Progenitor cell of endocrine pancreas (in vitro differentiated cells): ENCODE measurements around the gene ACOXL. TPM values are rescaled to one million over a fixed set of nuclear protein-coding genes. Genes with fewer than 3 reads are reported as not detected.
A peak's percentile ranks its signal among the peaks of the same experiment; 100 is the strongest.

ENCODE experiments used
- DNase-seq: peaks from one replicate; pipeline ENCODE4 v3.0.0; 2021; ENCODE audit warnings: low spot score; ENCODE audit not compliant: unreplicated experiment
- H3K27ac Mint-ChIP-seq: 2 replicates; pipeline ENCODE4 v1.8.0; 2021; ENCODE audit warnings: mild to moderate bottlenecking, moderate library complexity, mixed read lengths
- H3K27me3 Mint-ChIP-seq: 2 replicates; pipeline ENCODE4 v1.8.0; 2021; ENCODE audit warnings: mixed read lengths
- H3K36me3 Mint-ChIP-seq: 2 replicates; pipeline ENCODE4 v1.8.0; 2022; ENCODE audit warnings: mixed read lengths; ENCODE audit not compliant: insufficient read depth
- H3K4me1 Mint-ChIP-seq: 2 replicates; pipeline ENCODE4 v1.8.0; 2021; ENCODE audit warnings: low read depth, mixed read lengths
- H3K4me3 Mint-ChIP-seq: 2 replicates; pipeline ENCODE4 v1.8.0; 2021; ENCODE audit warnings: low read depth, mild to moderate bottlenecking, moderate library complexity, mixed read lengths
- H3K9me3 Mint-ChIP-seq: 2 replicates; pipeline ENCODE4 v1.8.0; 2021; ENCODE audit warnings: low read depth, mixed read lengths
- CTCF ChIP-seq: fragments of 200-600 bp; sonication (generic); IDR thresholded peaks from one replicate; pipeline ENCODE4 v1.5.0; 2021; ENCODE audit warnings: antibody characterized with exemption, mild to moderate bottlenecking; ENCODE audit not compliant: unreplicated experiment
- total RNA-seq: library from RNA; stranded (reverse); gene quantifications from 2 replicates; pipeline ENCODE4 v1.2.1, GENCODE V29; 2021

The ACOXL gene
- total RNA-seq, 1 donor from 2014 or later = 0.19 TPM

- peaks cover 4% of the 10 kb centered on the region for H3K4me1 Mint-ChIP-seq
- H3K9me3 Mint-ChIP-seq = peaks cover 3% of the 10 kb centered on the region
- TF ChIP-seq CTCF = no peak
- no peaks in the 10 kb centered on the region for H3K36me3 Mint-ChIP-seq
- peaks cover 3% of the 10 kb centered on the region for H3K27me3 Mint-ChIP-seq
- no peak for DNase-seq
- no peak overlapping the region for H3K27ac Mint-ChIP-seq
- H3K4me3 Mint-ChIP-seq = no peak overlapping the region
Observed at GRCh38 chr2:111025288-111025687, 292.9 kb downstream of the ACOXL start.

GRCh38 chr2:111028720-111029119 is 296.3 kb downstream of the ACOXL start:
- Mint-ChIP-seq H3K36me3 (no peaks in the 10 kb centered on the region), H3K4me1 (peaks cover 15% of the 10 kb centered on the region), H3K9me3 (peaks cover 3% of the 10 kb centered on the region), H3K27ac (no peak overlapping the region), H3K27me3 (peaks cover 5% of the 10 kb centered on the region), H3K4me3 (no peak overlapping the region)
- TF ChIP-seq CTCF = no peak
- DNase-seq = no peak

- DNase-seq = no peak
- H3K4me3 Mint-ChIP-seq = no peak overlapping the region
- TF ChIP-seq CTCF = no peak
- H3K9me3 Mint-ChIP-seq = peaks cover 3% of the 10 kb centered on the region
- no peaks in the 10 kb centered on the region for H3K36me3 Mint-ChIP-seq
- H3K27ac Mint-ChIP-seq = no peak overlapping the region
- H3K27me3 Mint-ChIP-seq = peaks cover 5% of the 10 kb centered on the region
- peaks cover 15% of the 10 kb centered on the region for H3K4me1 Mint-ChIP-seq
Observed at GRCh38 chr2:111029181-111029927, 297.0 kb downstream of the ACOXL start.

GRCh38 chr2:111030260-111030891 is 298.0 kb downstream of the ACOXL start:
- DNase-seq = no peak
- H3K27me3 Mint-ChIP-seq = peaks cover 5% of the 10 kb centered on the region

GRCh38 chr2:111030945-111031344 is 298.6 kb downstream of the ACOXL start:
- no peak for DNase-seq
- peaks cover 3% of the 10 kb centered on the region for H3K9me3 Mint-ChIP-seq
- no peak overlapping the region for H3K4me3 Mint-ChIP-seq
- H3K27ac Mint-ChIP-seq = no peak overlapping the region
- H3K27me3 Mint-ChIP-seq = peaks cover 9% of the 10 kb centered on the region
- TF ChIP-seq CTCF = no peak
- peaks cover 15% of the 10 kb centered on the region for H3K4me1 Mint-ChIP-seq
- no peaks in the 10 kb centered on the region for H3K36me3 Mint-ChIP-seq

More at GRCh38 chr2:111030260-111030891, 298.0 kb downstream of the ACOXL start:
- TF ChIP-seq CTCF = no peak
- peak overlapping the region; percentile 23 for H3K27ac Mint-ChIP-seq
- no peak overlapping the region for H3K4me3 Mint-ChIP-seq
- H3K4me1 Mint-ChIP-seq = peaks cover 15% of the 10 kb centered on the region
- no peaks in the 10 kb centered on the region for H3K36me3 Mint-ChIP-seq
- H3K9me3 Mint-ChIP-seq = peaks cover 3% of the 10 kb centered on the region
